Limb (tissue), 2 donors: ENCODE results near the gene ZBTB38.

Experiments used
- DNase-seq, 2 donors: peaks; one replicate each; pipeline ENCODE4 v3.0.0-alpha.2; 2016; ENCODE audit errors: extremely low spot score in 2 of 2

The ZBTB38 gene

DNA sequence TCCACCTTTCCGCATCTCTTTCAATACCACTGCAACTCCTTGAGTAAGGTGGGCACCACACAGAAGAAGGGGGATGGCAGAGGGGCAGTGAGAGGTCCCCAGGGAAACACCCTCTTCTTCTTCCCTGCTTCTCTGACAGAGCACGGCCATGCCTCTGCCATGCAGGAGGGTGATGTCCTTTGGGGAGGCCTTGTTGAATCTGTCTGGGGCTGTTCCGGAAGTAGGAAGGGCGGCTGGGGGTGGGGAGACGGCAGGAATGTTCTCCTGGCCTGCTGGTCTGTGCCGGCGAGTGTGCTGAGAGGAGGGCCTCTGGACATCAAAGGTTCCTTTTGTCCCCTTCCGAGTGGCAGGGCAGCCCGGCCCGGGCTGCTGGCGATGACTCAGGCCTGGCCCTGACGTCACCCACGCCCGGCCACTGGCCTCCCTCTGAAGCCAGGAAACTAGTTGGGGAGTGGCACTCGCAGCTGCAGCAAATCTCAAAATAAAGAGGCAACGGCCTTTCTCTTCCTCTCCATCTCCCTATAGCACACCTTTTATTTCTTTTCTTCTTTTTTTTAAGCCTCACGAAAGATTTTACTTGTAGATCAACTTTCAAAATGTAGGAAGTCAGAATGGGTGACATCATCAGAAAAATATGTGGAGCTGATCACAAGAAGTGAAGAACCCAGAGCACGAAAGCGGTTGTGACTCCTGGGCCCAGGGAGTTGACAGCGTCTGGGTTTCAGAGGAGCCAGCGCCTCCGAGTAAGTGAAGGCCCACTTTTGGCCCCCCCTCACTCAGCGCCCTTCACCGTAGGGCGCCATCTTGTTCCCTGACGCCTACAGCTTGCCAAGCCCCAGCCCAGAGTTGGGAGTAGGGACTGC is at the start of gene ZBTB38:
ZBTB38 (plus strand) TSS at position 443 of the 863 bp plus-strand sequence. CDS start 73,885 bp downstream, outside the sequence.
- DNase-seq = peak; percentile 68 to 78

- DNase-seq = no peak
Measured at GRCh38 chr3:141320399-141321108, 47.8 kb upstream of the ZBTB38 start.

GRCh38 chr3:141321109-141321497 is 47.2 kb upstream of the ZBTB38 start:
- no peak for DNase-seq

DNA sequence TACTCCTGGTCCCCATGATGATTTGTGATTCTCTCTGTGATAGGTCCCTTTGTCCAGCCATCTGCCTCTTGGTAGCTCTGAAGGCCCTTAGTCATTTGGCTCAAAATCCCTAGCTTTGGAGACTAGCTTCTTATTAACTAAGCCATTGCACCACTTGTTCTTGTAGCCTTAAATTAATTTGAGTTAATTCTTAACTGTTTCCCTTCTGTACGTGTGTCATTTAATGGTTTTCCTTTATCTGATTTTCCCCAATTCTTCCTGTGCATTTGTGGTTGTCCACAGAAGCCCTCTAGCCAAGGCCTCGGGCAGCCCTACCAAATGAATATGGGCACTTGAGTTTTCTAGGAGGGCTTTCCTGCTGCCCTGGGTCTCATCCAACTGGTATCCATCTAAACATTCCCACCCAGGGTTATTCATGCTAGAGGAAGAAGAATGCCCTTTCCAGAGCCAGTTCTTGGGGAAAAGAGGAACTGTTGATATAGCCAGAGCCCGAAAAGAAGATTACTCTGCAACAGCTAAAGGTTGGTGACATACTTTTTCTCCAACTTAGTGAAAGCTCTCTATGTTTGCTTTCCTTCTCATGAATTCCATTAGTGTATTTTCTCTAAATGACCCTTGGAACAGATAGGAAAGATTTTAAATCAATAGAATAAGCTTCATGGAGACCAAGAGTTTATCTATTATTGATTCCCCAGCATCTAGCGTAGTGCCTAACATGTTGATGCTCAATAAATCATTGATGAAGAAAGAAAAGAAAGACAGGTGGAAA is 44.2 kb upstream of the ZBTB38 start:
- no peak for DNase-seq

GRCh38 chr3:141326123-141326522 is 42.2 kb upstream of the ZBTB38 start:
- DNase-seq = no peak

GRCh38 chr3:141326626-141327025 is 41.7 kb upstream of the ZBTB38 start:
- no peak for DNase-seq

DNA sequence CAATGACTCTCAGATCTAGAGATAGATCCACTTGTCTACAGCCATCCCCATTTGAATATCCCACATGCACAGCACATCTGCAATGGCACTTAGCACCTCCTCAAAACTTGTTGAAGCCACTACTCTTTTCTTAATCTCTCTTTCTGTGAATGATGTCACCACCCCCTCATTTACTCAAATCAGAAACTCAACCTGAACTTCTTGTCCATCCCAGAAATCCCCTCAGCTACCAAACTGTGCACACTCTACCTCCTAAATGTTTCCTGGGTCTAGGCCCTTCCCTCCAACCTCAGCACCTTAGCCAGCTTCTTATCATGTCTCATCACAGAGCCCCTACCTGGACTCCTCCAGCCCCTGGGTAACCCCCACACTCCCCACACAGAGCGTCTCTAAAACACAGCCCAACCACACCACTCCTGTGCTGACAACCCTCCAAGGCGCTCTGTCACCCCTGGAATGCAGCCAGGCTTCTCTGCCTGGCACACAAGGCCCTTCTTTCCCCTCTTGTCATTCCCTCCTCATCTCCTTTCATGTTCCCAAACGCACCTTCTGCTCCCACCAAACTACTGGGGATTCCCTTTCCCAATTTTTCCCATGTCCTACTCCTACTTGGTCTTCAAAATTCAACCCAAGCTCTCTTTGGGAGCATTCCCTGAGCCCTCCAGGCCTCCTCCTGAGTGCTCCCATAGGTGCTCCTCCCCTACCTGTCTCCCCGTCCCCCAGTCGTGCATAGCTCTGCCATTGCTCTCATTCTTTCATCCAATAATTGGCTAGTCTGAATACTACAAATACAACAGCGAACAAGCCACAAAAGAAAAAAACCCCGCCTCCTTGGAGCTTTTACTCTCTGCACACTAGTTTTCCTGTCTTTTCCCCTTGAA is 39.8 kb upstream of the ZBTB38 start:
- no peak for DNase-seq

- DNase-seq = no peak
Measured at GRCh38 chr3:141330235-141330634, 38.1 kb upstream of the ZBTB38 start.

GRCh38 chr3:141330718-141331376 is 37.5 kb upstream of the ZBTB38 start:
- no peak for DNase-seq

DNA sequence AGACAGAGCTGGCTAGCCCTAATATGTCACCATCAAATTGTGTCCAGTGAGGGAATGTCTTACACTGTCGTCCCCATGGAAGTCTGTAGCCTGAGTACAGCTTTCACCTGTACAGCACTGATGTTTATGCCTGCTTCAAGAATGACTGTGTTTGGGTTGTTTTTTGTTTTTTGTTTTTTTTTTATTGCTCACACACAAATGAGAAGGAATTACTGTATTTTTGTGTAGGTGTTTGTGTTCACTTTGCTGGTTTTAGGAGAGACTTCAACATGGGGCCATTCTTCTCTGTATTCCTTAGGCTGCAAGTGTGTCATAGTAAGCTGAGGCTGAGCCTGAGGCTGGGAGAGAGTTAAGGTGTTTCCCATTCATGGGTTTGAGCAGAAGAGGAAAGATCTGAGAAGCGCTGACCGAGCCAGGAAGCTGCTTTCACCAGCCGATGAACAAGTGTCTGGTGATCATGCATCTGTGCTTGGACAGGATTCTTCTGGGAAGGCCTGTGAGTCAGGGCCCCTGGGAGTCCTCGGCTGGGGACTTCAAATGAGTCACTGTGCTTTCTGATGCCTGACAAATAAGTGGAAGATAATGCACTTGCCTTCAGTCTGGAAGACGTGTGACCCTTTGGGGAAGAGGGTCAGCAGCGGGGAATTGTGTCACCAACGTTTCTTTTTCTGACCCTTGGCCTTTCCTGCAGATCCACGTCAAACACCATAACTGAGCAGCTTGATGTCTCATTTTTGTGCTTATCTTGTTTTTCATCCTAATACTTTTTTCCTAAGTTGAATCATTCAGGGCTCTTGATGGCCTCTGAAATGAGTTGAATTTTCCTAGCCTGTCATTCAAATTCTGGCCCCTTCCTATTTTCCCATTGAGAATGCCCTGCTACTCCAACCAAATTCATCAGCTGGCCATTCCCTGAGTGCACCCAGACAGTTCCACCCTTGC is 36.7 kb upstream of the ZBTB38 start:
- no peak for DNase-seq

DNA sequence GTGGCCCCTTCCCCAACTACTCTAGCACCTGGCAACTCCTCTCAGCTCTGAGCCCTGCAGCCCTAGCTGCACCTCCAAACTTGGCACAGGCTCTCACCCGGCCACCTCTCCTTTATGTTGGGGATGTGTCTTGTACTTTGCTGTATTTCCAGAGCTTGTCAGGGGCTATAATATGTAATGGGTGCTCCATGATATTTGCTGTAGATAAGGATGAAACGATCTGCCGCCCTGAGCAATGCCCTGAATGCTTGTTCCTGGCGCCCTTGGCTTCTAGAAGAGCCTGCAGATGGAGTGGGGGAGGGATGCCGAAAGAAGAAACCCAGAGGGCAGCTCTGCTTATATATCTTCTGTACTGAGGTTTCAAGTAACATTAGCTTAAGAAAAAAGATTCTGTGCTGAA is 35.9 kb upstream of the ZBTB38 start:
- DNase-seq = no peak

GRCh38 chr3:141333836-141334626 is 34.3 kb upstream of the ZBTB38 start:
- DNase-seq = no peak

- no peak for DNase-seq
Measured at GRCh38 chr3:141334627-141335250, 33.6 kb upstream of the ZBTB38 start.

DNA sequence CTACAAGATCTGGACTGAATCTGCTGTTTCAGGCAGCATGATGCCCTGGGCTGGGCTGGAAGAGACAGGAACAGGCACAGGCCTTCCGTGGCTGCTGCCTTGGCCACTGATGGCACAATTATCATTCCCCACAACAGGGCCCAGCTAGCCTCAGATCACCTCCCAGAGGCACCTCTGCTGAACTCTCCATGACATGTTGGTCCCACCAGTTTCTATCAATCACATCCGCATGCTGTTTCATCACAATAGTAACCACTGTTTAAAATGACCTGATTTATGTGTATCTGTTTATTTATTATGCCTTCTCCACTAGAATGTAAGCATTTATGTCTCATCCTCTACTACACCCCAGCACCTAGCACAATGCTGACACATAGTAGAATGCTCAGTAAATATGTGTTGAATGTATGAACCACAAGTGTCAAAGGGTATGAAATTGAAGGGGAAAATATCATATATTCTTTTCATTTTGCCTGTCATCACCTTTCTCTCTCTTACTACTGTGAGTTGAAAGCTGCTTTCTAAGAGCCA is 32.7 kb upstream of the ZBTB38 start:
- DNase-seq = no peak

DNA sequence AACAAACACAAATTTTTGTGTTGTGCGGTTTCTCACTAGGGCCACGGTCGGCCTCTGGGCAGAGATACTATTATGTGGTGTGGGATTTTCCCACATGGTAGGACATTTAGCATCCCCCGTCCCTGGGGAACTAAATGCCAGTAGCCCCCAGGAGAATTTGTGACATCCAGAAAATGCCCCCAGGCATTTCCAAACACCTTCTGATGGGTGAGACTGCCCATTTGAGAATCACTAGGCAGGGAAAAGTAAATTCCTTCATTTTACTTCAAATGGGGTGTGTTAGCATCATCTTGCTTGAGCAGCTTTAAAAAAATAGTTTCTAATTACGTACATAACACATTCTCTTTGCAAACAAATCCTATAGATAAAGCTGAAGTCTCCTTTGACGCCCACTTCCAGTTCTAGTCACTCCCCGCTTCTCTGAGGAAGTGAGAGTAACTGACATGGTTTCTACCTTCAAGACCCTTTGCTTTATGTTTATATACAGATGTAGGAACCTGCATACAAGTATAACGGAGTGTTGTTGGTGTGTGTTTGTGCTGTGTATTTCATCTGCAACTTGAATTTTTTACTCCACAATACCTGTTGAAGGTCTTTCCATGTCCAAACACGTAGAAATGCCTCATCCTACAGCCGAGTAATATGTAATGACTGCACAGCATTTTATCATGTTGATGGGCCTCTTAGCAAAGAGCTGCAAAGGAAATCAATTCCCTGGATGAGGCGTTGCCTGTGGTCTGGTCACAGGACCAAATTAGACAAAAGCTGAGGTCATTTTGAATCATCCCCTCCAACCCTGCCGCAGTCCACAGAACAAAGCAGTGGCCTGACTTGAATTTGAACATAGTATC is 31.4 kb upstream of the ZBTB38 start:
- DNase-seq = no peak

- no peak for DNase-seq
Measured at GRCh38 chr3:141337523-141337854, 30.8 kb upstream of the ZBTB38 start.

GRCh38 chr3:141337991-141338390 is 30.3 kb upstream of the ZBTB38 start:
- DNase-seq = no peak
